Colonic mucosa (tissue), 4 donors: Measurements from ENCODE around the gene MUC5B. TPM values are rescaled to one million over a fixed set of nuclear protein-coding genes. Genes with fewer than 3 reads are reported as not detected.

ENCODE experiments used
- DNase-seq: peaks from one replicate; pipeline ENCODE4 v3.0.0-alpha.2; 2020
- H3K27ac ChIP-seq: fragments of 200-600 bp; one replicate; pipeline ENCODE4 v1.8.0; 2021
- H3K27me3 ChIP-seq: fragments of 200-600 bp; one replicate; pipeline ENCODE4 v1.8.0; 2021
- H3K36me3 ChIP-seq: fragments of 200-600 bp; one replicate; pipeline ENCODE4 v1.8.0; 2021
- H3K4me1 ChIP-seq: fragments of 200-600 bp; one replicate; pipeline ENCODE4 v1.8.0; 2021; ENCODE audit warnings: mild to moderate bottlenecking
- H3K4me3 ChIP-seq: fragments of 200-600 bp; one replicate; pipeline ENCODE4 v1.8.0; 2021
- H3K9ac ChIP-seq, 2 donors: one replicate each; pipeline ENCODE4 v1.7.0; 2013; ENCODE audit warnings: control low read depth in 2 of 2, low read depth in 2 of 2, low read length in 2 of 2
- H3K9me3 ChIP-seq: fragments of 200-600 bp; one replicate; pipeline ENCODE4 v1.8.0; 2021
- CTCF ChIP-seq: fragments of 200-600 bp; IDR thresholded peaks from one replicate; pipeline ENCODE4 v1.8.0; 2022; ENCODE audit warnings: antibody characterized with exemption, mild to moderate bottlenecking
- intact Hi-C: fragments of 100-400 bp; cut with DNase I; formaldehyde crosslinking; loops from one replicate; pipeline ENCODE4 v1.14.1; 2022
- total RNA-seq, 2 donors: library from RNA; stranded (reverse); fragmentation: NEBNext Ultra II Directional in 1 of 2; extraction: Animal tissue kit (Norgen Biotek cat#: 25700) in 1 of 2; gene quantifications; one replicate each; pipeline ENCODE4 v1.2.1, GENCODE V29; 2021
- donor health status: healthy.
- donor health status: DM: no; HTN: no; CAD: no.
- donor health status: DM: no; HTN: no; CAD: no.

Gene MUC5B
- total RNA-seq, 2 donors from 2014 or later: 285 to 655 TPM

- Histone ChIP-seq H3K36me3 (no peaks in the 10 kb centered on the region), H3K27ac (no peak overlapping the region), H3K9ac (no peak overlapping the region), H3K9me3 (no peaks in the 10 kb centered on the region), H3K4me1 (peaks cover 12% of the 10 kb centered on the region), H3K4me3 (no peak overlapping the region), H3K27me3 (peaks cover 13% of the 10 kb centered on the region)
- no peak for DNase-seq
- TF ChIP-seq CTCF: no peak
- intact Hi-C loops: no loop called here
These were observed 23.6 kb upstream of the MUC5B start for GRCh38 chr11:1199241-1199750.

GRCh38 chr11:1199751-1200610, 22.9 kb upstream of the MUC5B start:
- Histone ChIP-seq H3K27me3 (peaks cover 13% of the 10 kb centered on the region), H3K9ac (no peak overlapping the region), H3K4me3 (no peak overlapping the region), H3K4me1 (peaks cover 12% of the 10 kb centered on the region), H3K9me3 (no peaks in the 10 kb centered on the region), H3K36me3 (no peaks in the 10 kb centered on the region), H3K27ac (no peak overlapping the region)
- no peak for TF ChIP-seq CTCF
- intact Hi-C loops: loop anchor here (10.0 kb wide), 1 partner anchor 315 kb away; no protein-coding TSS in a partner anchor
- DNase-seq: no peak

- H3K9ac ChIP-seq: no peak overlapping the region
- intact Hi-C loops: loop anchor here (10.0 kb wide), 1 partner anchor 314 kb away; no protein-coding TSS in a partner anchor
These were observed 22.2 kb upstream of the MUC5B start for GRCh38 chr11:1200611-1201191.

GRCh38 chr11:1201395-1202153, 21.3 kb upstream of the MUC5B start:
- Histone ChIP-seq H3K36me3 (no peaks in the 10 kb centered on the region), H3K9me3 (no peaks in the 10 kb centered on the region), H3K27ac (no peak overlapping the region), H3K4me1 (peaks cover 12% of the 10 kb centered on the region), H3K27me3 (peaks cover 13% of the 10 kb centered on the region), H3K9ac (no peak overlapping the region), H3K4me3 (no peak overlapping the region)
- intact Hi-C loops: loop anchor here (10.0 kb wide), 1 partner anchor 313 kb away; no protein-coding TSS in a partner anchor
- no peak for TF ChIP-seq CTCF
- no peak for DNase-seq

More at GRCh38 chr11:1200611-1201191, 22.2 kb upstream of the MUC5B start:
- peaks cover 12% of the 10 kb centered on the region for H3K4me1 ChIP-seq
- no peaks in the 10 kb centered on the region for H3K36me3 ChIP-seq
- no peak overlapping the region for H3K4me3 ChIP-seq
- H3K27me3 ChIP-seq: peaks cover 13% of the 10 kb centered on the region
- no peak overlapping the region for H3K27ac ChIP-seq
- H3K9me3 ChIP-seq: no peaks in the 10 kb centered on the region
- DNase-seq: no peak
- TF ChIP-seq CTCF: no peak

- Histone ChIP-seq H3K36me3 (no peaks in the 10 kb centered on the region), H3K4me3 (no peak overlapping the region), H3K4me1 (peaks cover 12% of the 10 kb centered on the region), H3K27ac (no peak overlapping the region), H3K27me3 (peaks cover 13% of the 10 kb centered on the region), H3K9ac (no peak overlapping the region), H3K9me3 (no peaks in the 10 kb centered on the region)
- DNase-seq: no peak
- intact Hi-C loops: loop anchor here (10.0 kb wide), 1 partner anchor 313 kb away; no protein-coding TSS in a partner anchor
- TF ChIP-seq CTCF: no peak
These were observed 20.6 kb upstream of the MUC5B start for GRCh38 chr11:1202154-1202775.
